GM12878 (cell line): ENCODE results near the gene REST. TPM values are rescaled to one million over a fixed set of nuclear protein-coding genes. Genes with fewer than 3 reads are reported as not detected.

Experiments
- ATF7 ChIP-seq: fragments of 450-650 bp; IDR thresholded peaks from 2 replicates; pipeline ENCODE4 v1.6.1; 2016; ENCODE audit warnings: low read depth, mild to moderate bottlenecking
- BHLHE40 ChIP-seq, 2 experiments: fragments of 450-650 bp in 1 of 2; IDR thresholded peaks; 2 replicates each; pipeline ENCODE4 v1.6.1; 2011 to 2017; ENCODE audit warnings: low read depth in 2 of 2, borderline replicate concordance in 1 of 2, improper control_type of control experiment in 1 of 2, low read length in 1 of 2, mild to moderate bottlenecking in 1 of 2
- CHD1 ChIP-seq: IDR thresholded peaks from 2 replicates; pipeline ENCODE4 v1.6.1; 2012; ENCODE audit warnings: low read depth, low read length, improper control_type of control experiment
- IKZF2 ChIP-seq, 2 experiments: fragments of 450-650 bp; IDR thresholded peaks; 2 replicates each; pipeline ENCODE4 v1.6.1; 2017; ENCODE audit warnings: mild to moderate bottlenecking in 2 of 2, moderate library complexity in 2 of 2
- LARP7 ChIP-seq: fragments of 450-650 bp; IDR thresholded peaks from 2 replicates; pipeline ENCODE4 v1.6.1; 2017; ENCODE audit warnings: mild to moderate bottlenecking
- MEF2B ChIP-seq: fragments of 450-650 bp; IDR thresholded peaks from 2 replicates; pipeline ENCODE4 v1.6.1; 2018; ENCODE audit warnings: mild to moderate bottlenecking, moderate library complexity; ENCODE audit not compliant: partially characterized antibody, poor library complexity, severe bottlenecking
- NR2C2 ChIP-seq: IDR thresholded peaks from 2 replicates; pipeline ENCODE4 v1.6.1; 2011; ENCODE audit warnings: borderline replicate concordance, low read depth; ENCODE audit not compliant: control insufficient read depth, insufficient read length
- RBBP5 ChIP-seq: fragments of 200-600 bp; sonication (generic); conservative IDR thresholded peaks from 2 replicates; pipeline ENCODE4 v1.6.1; 2016
- RELA ChIP-seq: fragments of 450-650 bp; IDR thresholded peaks from 2 replicates; pipeline ENCODE4 v1.8.0; 2014; ENCODE audit warnings: borderline replicate concordance; ENCODE audit not compliant: partially characterized antibody
- YY1 ChIP-seq: IDR thresholded peaks from 2 replicates; pipeline ENCODE4 v1.6.1; 2011; ENCODE audit warnings: low read depth, mild to moderate bottlenecking, low read length
- ZNF384 ChIP-seq: IDR thresholded peaks from 2 replicates; pipeline ENCODE4 v1.6.1; 2012; ENCODE audit warnings: low read depth, mild to moderate bottlenecking, low read length, improper control_type of control experiment, borderline replicate concordance
- polyA plus RNA-seq, 11 experiments: library from polyadenylated mRNA; depleted of rRNA in 4 of 11; unstranded in 6 of 11; stranded (reverse) in 5 of 11; fragments of >200 nt; fragmentation: Nextera tagmentation in 4 of 11; fragmentation: Illumina TruSeq in 1 of 11; extraction: Ambion mirVana in 4 of 11; extraction: Trizol in 1 of 11; gene quantifications; 1 replicate in 1 of 11; 2 replicates in 10 of 11; pipeline versions ENCODE4 v1.2.1 to v1.2.3, GENCODE V29; 2011 to 2016; ENCODE audit warnings: inconsistent platforms in 2 of 11, missing spikeins in 2 of 11, low read depth in 1 of 11
- total RNA-seq, 4 experiments: library from RNA; depleted of rRNA in 3 of 4; stranded (reverse); fragments of >200 nt in 3 of 4; fragmentation: Illumina TruSeq in 1 of 4; extraction: Trizol in 1 of 4; gene quantifications; 2 replicates each; pipeline versions ENCODE4 v1.2.1 to v1.2.3, GENCODE V29; 2013 to 2021
- TF ChIP-seq, protein P1 (sequence below): fragments of 450-650 bp; IDR thresholded peaks from 2 replicates; pipeline ENCODE4 v1.6.1; 2018; ENCODE audit warnings: borderline replicate concordance, mild to moderate bottlenecking; ENCODE audit not compliant: partially characterized antibody
- TF ChIP-seq, protein P2 (sequence below): fragments of 450-650 bp; IDR thresholded peaks from 2 replicates; pipeline ENCODE4 v1.6.1; 2018; ENCODE audit warnings: mild to moderate bottlenecking, low read depth, moderate library complexity; ENCODE audit not compliant: partially characterized antibody
- TF ChIP-seq, protein P3 (sequence below): IDR thresholded peaks from 2 replicates; pipeline ENCODE4 v1.6.1; 2012; ENCODE audit warnings: improper control_type of control experiment, low read depth, low read length; ENCODE audit not compliant: insufficient replicate concordance
- TF ChIP-seq, protein P4 (sequence below): IDR thresholded peaks from 2 replicates; pipeline ENCODE4 v1.6.1; 2011; ENCODE audit warnings: borderline replicate concordance, low read depth, mild to moderate bottlenecking, moderate library complexity, low read length; ENCODE audit not compliant: insufficient read depth, poor library complexity, severe bottlenecking

Gene REST
- total and polyA plus RNA-seq, 10 of the 15 experiments (the other 5 are each of a cell fraction or from before 2014, with no cell fraction given) = 3.7 to 36.3 (median 20.4) TPM

DNA sequence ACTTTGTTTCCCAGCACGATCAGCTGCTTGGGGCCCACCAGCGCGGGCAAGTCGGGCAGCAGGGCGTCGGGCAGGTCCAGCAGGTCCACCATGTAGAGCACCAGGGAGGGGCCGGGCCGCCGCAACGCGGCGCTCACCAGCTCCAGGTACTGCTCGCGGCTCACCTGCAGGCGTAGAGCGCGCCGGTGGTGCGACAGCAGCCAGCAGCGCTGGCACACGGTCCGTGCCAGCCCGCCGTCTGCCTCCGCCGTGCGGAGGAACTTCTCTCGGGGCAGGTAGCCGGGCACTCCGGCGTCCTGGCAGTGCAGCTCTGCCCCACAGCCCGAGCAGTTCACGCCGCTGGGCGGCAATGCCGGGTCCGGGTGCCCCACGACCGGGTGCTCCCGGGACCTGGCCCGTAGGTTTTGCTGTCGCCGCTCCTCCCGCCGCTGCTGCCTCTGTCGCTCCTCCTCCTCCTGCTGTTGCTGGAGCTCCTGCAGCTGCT, 69.2 kb downstream of the REST start (continued):
- TF ChIP-seq, protein P1, sequence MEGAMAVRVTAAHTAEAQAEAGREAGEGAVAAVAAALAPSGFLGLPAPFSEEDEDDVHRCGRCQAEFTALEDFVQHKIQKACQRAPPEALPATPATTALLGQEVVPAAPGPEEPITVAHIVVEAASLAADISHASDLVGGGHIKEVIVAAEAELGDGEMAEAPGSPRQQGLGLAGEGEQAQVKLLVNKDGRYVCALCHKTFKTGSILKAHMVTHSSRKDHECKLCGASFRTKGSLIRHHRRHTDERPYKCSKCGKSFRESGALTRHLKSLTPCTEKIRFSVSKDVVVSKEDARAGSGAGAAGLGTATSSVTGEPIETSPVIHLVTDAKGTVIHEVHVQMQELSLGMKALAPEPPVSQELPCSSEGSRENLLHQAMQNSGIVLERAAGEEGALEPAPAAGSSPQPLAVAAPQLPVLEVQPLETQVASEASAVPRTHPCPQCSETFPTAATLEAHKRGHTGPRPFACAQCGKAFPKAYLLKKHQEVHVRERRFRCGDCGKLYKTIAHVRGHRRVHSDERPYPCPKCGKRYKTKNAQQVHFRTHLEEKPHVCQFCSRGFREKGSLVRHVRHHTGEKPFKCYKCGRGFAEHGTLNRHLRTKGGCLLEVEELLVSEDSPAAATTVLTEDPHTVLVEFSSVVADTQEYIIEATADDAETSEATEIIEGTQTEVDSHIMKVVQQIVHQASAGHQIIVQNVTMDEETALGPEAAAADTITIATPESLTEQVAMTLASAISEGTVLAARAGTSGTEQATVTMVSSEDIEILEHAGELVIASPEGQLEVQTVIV = peak; percentile 37
- TF ChIP-seq MEF2B (no peak), ZNF384 (no peak), NR2C2 (no peak), RELA (no peak), ATF7 (no peak), YY1 (peak; percentile 20; the same call in 1 of the 2 replicates), BHLHE40 (IDR thresholded peaks at IDR 0.05; ENCODE audit: borderline replicate concordance in 1 of 2, low read depth in 2 of 2, low read length in 1 of 2) (peak in 1 of 2 experiments; percentile 32; a peak in 1 of 4 replicates), RBBP5 (no peak), IKZF2 (IDR thresholded peaks at IDR 0.05) (no peak), LARP7 (0 out of 2 replicates have a peak, but pooled peaks have one; percentile 76), CHD1 (no peak)
- TF ChIP-seq, protein P2, sequence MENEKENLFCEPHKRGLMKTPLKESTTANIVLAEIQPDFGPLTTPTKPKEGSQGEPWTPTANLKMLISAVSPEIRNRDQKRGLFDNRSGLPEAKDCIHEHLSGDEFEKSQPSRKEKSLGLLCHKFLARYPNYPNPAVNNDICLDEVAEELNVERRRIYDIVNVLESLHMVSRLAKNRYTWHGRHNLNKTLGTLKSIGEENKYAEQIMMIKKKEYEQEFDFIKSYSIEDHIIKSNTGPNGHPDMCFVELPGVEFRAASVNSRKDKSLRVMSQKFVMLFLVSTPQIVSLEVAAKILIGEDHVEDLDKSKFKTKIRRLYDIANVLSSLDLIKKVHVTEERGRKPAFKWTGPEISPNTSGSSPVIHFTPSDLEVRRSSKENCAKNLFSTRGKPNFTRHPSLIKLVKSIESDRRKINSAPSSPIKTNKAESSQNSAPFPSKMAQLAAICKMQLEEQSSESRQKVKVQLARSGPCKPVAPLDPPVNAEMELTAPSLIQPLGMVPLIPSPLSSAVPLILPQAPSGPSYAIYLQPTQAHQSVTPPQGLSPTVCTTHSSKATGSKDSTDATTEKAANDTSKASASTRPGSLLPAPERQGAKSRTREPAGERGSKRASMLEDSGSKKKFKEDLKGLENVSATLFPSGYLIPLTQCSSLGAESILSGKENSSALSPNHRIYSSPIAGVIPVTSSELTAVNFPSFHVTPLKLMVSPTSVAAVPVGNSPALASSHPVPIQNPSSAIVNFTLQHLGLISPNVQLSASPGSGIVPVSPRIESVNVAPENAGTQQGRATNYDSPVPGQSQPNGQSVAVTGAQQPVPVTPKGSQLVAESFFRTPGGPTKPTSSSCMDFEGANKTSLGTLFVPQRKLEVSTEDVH = no peak
- TF ChIP-seq, protein P3, sequence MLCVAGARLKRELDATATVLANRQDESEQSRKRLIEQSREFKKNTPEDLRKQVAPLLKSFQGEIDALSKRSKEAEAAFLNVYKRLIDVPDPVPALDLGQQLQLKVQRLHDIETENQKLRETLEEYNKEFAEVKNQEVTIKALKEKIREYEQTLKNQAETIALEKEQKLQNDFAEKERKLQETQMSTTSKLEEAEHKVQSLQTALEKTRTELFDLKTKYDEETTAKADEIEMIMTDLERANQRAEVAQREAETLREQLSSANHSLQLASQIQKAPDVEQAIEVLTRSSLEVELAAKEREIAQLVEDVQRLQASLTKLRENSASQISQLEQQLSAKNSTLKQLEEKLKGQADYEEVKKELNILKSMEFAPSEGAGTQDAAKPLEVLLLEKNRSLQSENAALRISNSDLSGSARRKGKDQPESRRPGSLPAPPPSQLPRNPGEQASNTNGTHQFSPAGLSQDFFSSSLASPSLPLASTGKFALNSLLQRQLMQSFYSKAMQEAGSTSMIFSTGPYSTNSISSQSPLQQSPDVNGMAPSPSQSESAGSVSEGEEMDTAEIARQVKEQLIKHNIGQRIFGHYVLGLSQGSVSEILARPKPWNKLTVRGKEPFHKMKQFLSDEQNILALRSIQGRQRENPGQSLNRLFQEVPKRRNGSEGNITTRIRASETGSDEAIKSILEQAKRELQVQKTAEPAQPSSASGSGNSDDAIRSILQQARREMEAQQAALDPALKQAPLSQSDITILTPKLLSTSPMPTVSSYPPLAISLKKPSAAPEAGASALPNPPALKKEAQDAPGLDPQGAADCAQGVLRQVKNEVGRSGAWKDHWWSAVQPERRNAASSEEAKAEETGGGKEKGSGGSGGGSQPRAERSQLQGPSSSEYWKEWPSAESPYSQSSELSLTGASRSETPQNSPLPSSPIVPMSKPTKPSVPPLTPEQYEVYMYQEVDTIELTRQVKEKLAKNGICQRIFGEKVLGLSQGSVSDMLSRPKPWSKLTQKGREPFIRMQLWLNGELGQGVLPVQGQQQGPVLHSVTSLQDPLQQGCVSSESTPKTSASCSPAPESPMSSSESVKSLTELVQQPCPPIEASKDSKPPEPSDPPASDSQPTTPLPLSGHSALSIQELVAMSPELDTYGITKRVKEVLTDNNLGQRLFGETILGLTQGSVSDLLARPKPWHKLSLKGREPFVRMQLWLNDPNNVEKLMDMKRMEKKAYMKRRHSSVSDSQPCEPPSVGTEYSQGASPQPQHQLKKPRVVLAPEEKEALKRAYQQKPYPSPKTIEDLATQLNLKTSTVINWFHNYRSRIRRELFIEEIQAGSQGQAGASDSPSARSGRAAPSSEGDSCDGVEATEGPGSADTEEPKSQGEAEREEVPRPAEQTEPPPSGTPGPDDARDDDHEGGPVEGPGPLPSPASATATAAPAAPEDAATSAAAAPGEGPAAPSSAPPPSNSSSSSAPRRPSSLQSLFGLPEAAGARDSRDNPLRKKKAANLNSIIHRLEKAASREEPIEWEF = no peak
- TF ChIP-seq, protein P4, sequence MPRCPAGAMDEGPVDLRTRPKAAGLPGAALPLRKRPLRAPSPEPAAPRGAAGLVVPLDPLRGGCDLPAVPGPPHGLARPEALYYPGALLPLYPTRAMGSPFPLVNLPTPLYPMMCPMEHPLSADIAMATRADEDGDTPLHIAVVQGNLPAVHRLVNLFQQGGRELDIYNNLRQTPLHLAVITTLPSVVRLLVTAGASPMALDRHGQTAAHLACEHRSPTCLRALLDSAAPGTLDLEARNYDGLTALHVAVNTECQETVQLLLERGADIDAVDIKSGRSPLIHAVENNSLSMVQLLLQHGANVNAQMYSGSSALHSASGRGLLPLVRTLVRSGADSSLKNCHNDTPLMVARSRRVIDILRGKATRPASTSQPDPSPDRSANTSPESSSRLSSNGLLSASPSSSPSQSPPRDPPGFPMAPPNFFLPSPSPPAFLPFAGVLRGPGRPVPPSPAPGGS = no peak
